Caco-2 (cell line): ENCODE measurements around the gene SDF4. TPM values are rescaled to one million over a fixed set of nuclear protein-coding genes. Genes with fewer than 3 reads are reported as not detected.

Experiments
- BruUV-seq: library from RNA; stranded (reverse); fragments of 400-500 nt; replicated peaks from 2 replicates; lab custom pipeline; 2021; lab: Mats Ljungman, UMichigan
- CTCF ChIA-PET: fragments of 300-600 bp; sonication (Branson Sonifier 250); formaldehyde crosslinking; loops from one replicate; lab custom pipeline; 2022; ENCODE audit warnings: antibody characterized with exemption; lab: Charles Lee
- POLR2A ChIA-PET: fragments of 300-600 bp; sonication (Branson Sonifier 250); formaldehyde crosslinking; loops from one replicate; lab custom pipeline; 2022; ENCODE audit warnings: antibody characterized with exemption; lab: Charles Lee
- DNase-seq, 2 experiments: peaks; one replicate each; pipeline versions ENCODE4 v3.0.0 to v3.0.0-alpha.2; 2020 to 2022
- H3K27me3 ChIP-seq: replicated peaks from 2 replicates; pipeline ENCODE4 v1.6.0; 2011; ENCODE audit warnings: low read length; ENCODE audit not compliant: control insufficient read depth, insufficient read depth
- H3K36me3 ChIP-seq: 2 replicates; pipeline ENCODE4 v1.5.1; 2011; ENCODE audit warnings: low read length; ENCODE audit not compliant: control insufficient read depth, insufficient read depth
- H3K4me1 ChIP-seq: fragments of 250-450 bp; sonication (Bioruptor Pico); 2 replicates; pipeline ENCODE4 v1.5.1; 2020; ENCODE audit warnings: mild to moderate bottlenecking
- H3K4me3 ChIP-seq: 2 replicates; pipeline ENCODE4 v1.5.1; 2011; ENCODE audit warnings: low read depth, mild to moderate bottlenecking, control low read depth, low read length
- H3K9me3 ChIP-seq: fragments of 250-450 bp; sonication (Bioruptor Pico); 2 replicates; pipeline ENCODE4 v1.5.1; 2020; ENCODE audit warnings: mild to moderate bottlenecking, moderate library complexity
- H3K27ac Mint-ChIP-seq: one replicate; pipeline ENCODE4 v1.8.0; 2022; ENCODE audit warnings: mixed read lengths; ENCODE audit not compliant: unreplicated experiment
- H3K27me3 Mint-ChIP-seq: one replicate; pipeline ENCODE4 v1.8.0; 2022; ENCODE audit warnings: mixed read lengths; ENCODE audit not compliant: insufficient read depth, unreplicated experiment
- H3K36me3 Mint-ChIP-seq: one replicate; pipeline ENCODE4 v1.8.0; 2022; ENCODE audit warnings: mild to moderate bottlenecking, mixed read lengths; ENCODE audit not compliant: insufficient read depth, unreplicated experiment
- H3K4me1 Mint-ChIP-seq: one replicate; pipeline ENCODE4 v1.8.0; 2022; ENCODE audit warnings: low read depth, mixed read lengths; ENCODE audit not compliant: unreplicated experiment
- H3K4me3 Mint-ChIP-seq: one replicate; pipeline ENCODE4 v1.8.0; 2022; ENCODE audit warnings: mild to moderate bottlenecking, moderate library complexity, mixed read lengths; ENCODE audit not compliant: unreplicated experiment
- H3K9me3 Mint-ChIP-seq: one replicate; pipeline ENCODE4 v1.8.0; 2022; ENCODE audit warnings: mixed read lengths; ENCODE audit not compliant: unreplicated experiment
- CTCF ChIP-seq, 2 experiments: fragments of 200-600 bp in 1 of 2; IDR thresholded peaks; 1 replicate in 1 of 2; 2 replicates in 1 of 2; pipeline versions ENCODE4 v1.5.1 to v1.8.0; 2011 to 2022; ENCODE audit warnings: antibody characterized with exemption in 1 of 2, control low read depth in 1 of 2, inconsistent platforms in 1 of 2, low read depth in 1 of 2, low read length in 1 of 2, mild to moderate bottlenecking in 1 of 2, moderate library complexity in 1 of 2; ENCODE audit not compliant: insufficient read depth in 1 of 2, severe bottlenecking in 1 of 2, unreplicated experiment in 1 of 2
- intact Hi-C: fragments of 100-400 bp; cut with micrococcal nuclease; formaldehyde crosslinking; loops from one replicate; pipeline ENCODE4 v1.10.0; 2022; ENCODE audit not compliant: unreplicated experiment
- total RNA-seq: library from RNA; stranded (reverse); gene quantifications from 2 replicates; pipeline ENCODE4 v1.2.3, GENCODE V29; 2022

The SDF4 gene
- total RNA-seq, 1 experiment from 2014 or later = 140 TPM

GRCh38 chr1:1240348-1240732, 8.5 kb upstream of the SDF4 start:
- Mint-ChIP-seq H3K27me3 (no peaks in the 10 kb centered on the region), H3K4me1 (no peaks in the 10 kb centered on the region), H3K9me3 (no peaks in the 10 kb centered on the region), H3K4me3 (no peak overlapping the region), H3K36me3 (peaks cover 38% of the 10 kb centered on the region), H3K27ac (no peak overlapping the region)
- Histone ChIP-seq H3K36me3 (no peaks in the 10 kb centered on the region), H3K9me3 (no peaks in the 10 kb centered on the region), H3K27me3 (no peaks in the 10 kb centered on the region), H3K4me1 (peaks cover 40% of the 10 kb centered on the region), H3K4me3 (no peak overlapping the region)
- no TSS peak for BruUV-seq
- intact Hi-C loops = no loop called here
- DNase-seq = no peak
- no peak for TF ChIP-seq CTCF (IDR thresholded peaks at IDR 0.05; ENCODE audit: insufficient read depth in 1 of 2, low read depth in 1 of 2, low read length in 1 of 2, severe bottlenecking in 1 of 2, unreplicated experiment in 1 of 2)
- ChIA-PET POLR2A (no interaction called here), CTCF (interaction anchor here (0.6 kb wide), 1 partner anchor 17 kb away, joined by 3 read pairs; no protein-coding TSS in a partner anchor)

GRCh38 chr1:1239614-1240347, 8.0 kb upstream of the SDF4 start:
- Mint-ChIP-seq H3K9me3 (no peaks in the 10 kb centered on the region), H3K4me3 (no peak overlapping the region), H3K27me3 (no peaks in the 10 kb centered on the region), H3K36me3 (peaks cover 38% of the 10 kb centered on the region), H3K27ac (no peak overlapping the region), H3K4me1 (no peaks in the 10 kb centered on the region)
- ChIA-PET POLR2A (interaction anchor here (0.6 kb wide), 1 partner anchor 35 kb away, joined by 3 read pairs; no protein-coding TSS in a partner anchor), CTCF (no interaction called here)
- DNase-seq = no peak
- Histone ChIP-seq H3K4me3 (no peak overlapping the region), H3K27me3 (no peaks in the 10 kb centered on the region), H3K9me3 (no peaks in the 10 kb centered on the region), H3K4me1 (peaks cover 40% of the 10 kb centered on the region), H3K36me3 (no peaks in the 10 kb centered on the region)
- no peak for TF ChIP-seq CTCF (IDR thresholded peaks at IDR 0.05; ENCODE audit: insufficient read depth in 1 of 2, low read depth in 1 of 2, low read length in 1 of 2, severe bottlenecking in 1 of 2, unreplicated experiment in 1 of 2)
- intact Hi-C loops = no loop called here
- no TSS peak for BruUV-seq

- Mint-ChIP-seq H3K36me3 (peaks cover 40% of the 10 kb centered on the region), H3K27me3 (no peaks in the 10 kb centered on the region), H3K9me3 (no peaks in the 10 kb centered on the region), H3K4me3 (no peak overlapping the region), H3K27ac (no peak overlapping the region), H3K4me1 (no peaks in the 10 kb centered on the region)
- no peak for TF ChIP-seq CTCF (IDR thresholded peaks at IDR 0.05; ENCODE audit: insufficient read depth in 1 of 2, low read depth in 1 of 2, low read length in 1 of 2, severe bottlenecking in 1 of 2, unreplicated experiment in 1 of 2)
- no TSS peak for BruUV-seq
- H3K4me1 ChIP-seq = peaks cover 38% of the 10 kb centered on the region
- intact Hi-C loops = no loop called here
- no peaks in the 10 kb centered on the region for H3K27me3 ChIP-seq
- H3K9me3 ChIP-seq = no peaks in the 10 kb centered on the region
- H3K36me3 ChIP-seq = no peaks in the 10 kb centered on the region
- no peak for DNase-seq
- ChIA-PET POLR2A (no interaction called here), CTCF (no interaction called here)
- no peak overlapping the region for H3K4me3 ChIP-seq
Measured at GRCh38 chr1:1239227-1239613, 7.4 kb upstream of the SDF4 start.
